ENCODE results near the gene TMEM98.

Gene TMEM98

GRCh38 chr17:32992321-32993033 is 64.5 kb downstream of the TMEM98 start:
- Histone ChIP-seq H4K8ac (ENCODE audit: low read depth, low read length) (no peak overlapping the region), H3K4me2 (ENCODE audit: low read length) (no peak overlapping the region), H4K12ac (ENCODE audit: low read depth, low read length) (no peak overlapping the region), H3K4ac (ENCODE audit: low read depth, low read length) (no peak overlapping the region), H2AK5ac (ENCODE audit: low read length) (no peak overlapping the region), H2BK12ac (ENCODE audit: low read length) (no peak overlapping the region), H3K36me3 (ENCODE audit: control insufficient read depth in 1 of 2, insufficient read depth in 2 of 2, low read length in 2 of 2) (no peaks in the 10 kb centered on the region), H3K14ac (ENCODE audit: low read length) (no peak overlapping the region), H3K18ac (ENCODE audit: low read length) (no peak overlapping the region), H4K91ac (ENCODE audit: low read depth, low read length) (no peak overlapping the region), H3K27me3 (ENCODE audit: insufficient read depth, low read length) (no peaks in the 10 kb centered on the region), H2AFZ (ENCODE audit: insufficient read depth, low read length, poor library complexity) (no peak overlapping the region), H2BK120ac (ENCODE audit: insufficient read depth, low read length, poor library complexity) (no peak overlapping the region), H3K4me3 (ENCODE audit: low read depth, low read length) (no peak overlapping the region), H3K9me3 (ENCODE audit: insufficient read depth, low read depth, low read length) (peaks cover 14% of the 10 kb centered on the region), H3K23ac (ENCODE audit: low read length) (no peak overlapping the region), H3K79me1 (ENCODE audit: low read length) (no peaks in the 10 kb centered on the region), H3K4me1 (ENCODE audit: control insufficient read depth in 1 of 2, insufficient read depth in 2 of 2, low read length in 2 of 2) (no peaks in the 10 kb centered on the region), H2BK5ac (ENCODE audit: low read depth, low read length, poor library complexity) (no peak overlapping the region), H3K9ac (ENCODE audit: low read length) (no peak overlapping the region), H3K27ac (ENCODE audit: low read depth, low read length) (no peak overlapping the region), H3K79me2 (ENCODE audit: control insufficient read depth, insufficient read depth, low read length, poor library complexity) (no peaks in the 10 kb centered on the region)
- WGBS (ENCODE audit: extremely low coverage, insufficient coverage, insufficient read length) = no CpG with 5 or more reads among the region's 13 CpGs
- DNase-seq = no peak

- Histone ChIP-seq H2BK12ac (ENCODE audit: low read length) (no peak overlapping the region), H3K18ac (ENCODE audit: low read length) (no peak overlapping the region), H4K8ac (ENCODE audit: low read depth, low read length) (no peak overlapping the region), H2AK5ac (ENCODE audit: low read length) (no peak overlapping the region), H4K12ac (ENCODE audit: low read depth, low read length) (no peak overlapping the region), H2BK5ac (ENCODE audit: low read depth, low read length, poor library complexity) (no peak overlapping the region), H3K36me3 (ENCODE audit: control insufficient read depth in 1 of 2, insufficient read depth in 2 of 2, low read length in 2 of 2) (no peaks in the 10 kb centered on the region), H3K79me2 (ENCODE audit: control insufficient read depth, insufficient read depth, low read length, poor library complexity) (no peaks in the 10 kb centered on the region), H2AFZ (ENCODE audit: insufficient read depth, low read length, poor library complexity) (no peak overlapping the region), H4K91ac (ENCODE audit: low read depth, low read length) (no peak overlapping the region), H3K23ac (ENCODE audit: low read length) (no peak overlapping the region), H3K4me2 (ENCODE audit: low read length) (no peak overlapping the region), H3K4ac (ENCODE audit: low read depth, low read length) (no peak overlapping the region), H3K14ac (ENCODE audit: low read length) (no peak overlapping the region), H3K27me3 (ENCODE audit: insufficient read depth, low read length) (no peaks in the 10 kb centered on the region), H3K4me1 (ENCODE audit: control insufficient read depth in 1 of 2, insufficient read depth in 2 of 2, low read length in 2 of 2) (no peaks in the 10 kb centered on the region), H2BK120ac (ENCODE audit: insufficient read depth, low read length, poor library complexity) (no peak overlapping the region), H3K4me3 (ENCODE audit: low read depth, low read length) (no peak overlapping the region), H3K9ac (ENCODE audit: low read length) (no peak overlapping the region), H3K27ac (ENCODE audit: low read depth, low read length) (no peak overlapping the region), H3K79me1 (ENCODE audit: low read length) (no peaks in the 10 kb centered on the region), H3K9me3 (ENCODE audit: insufficient read depth, low read depth, low read length) (peaks cover 11% of the 10 kb centered on the region)
- no peak for DNase-seq
- no CpG with 5 or more reads among the region's 9 CpGs for WGBS (ENCODE audit: extremely low coverage, insufficient coverage, insufficient read length)
Measured at GRCh38 chr17:32993977-32994376, 66.0 kb downstream of the TMEM98 start.
